ENCODE results near the gene CTSG. TPM values are rescaled to one million over a fixed set of nuclear protein-coding genes. Genes with fewer than 3 reads are reported as not detected.
A peak's percentile ranks its signal among the peaks of the same experiment; 100 is the strongest.
"Not testable (repeated sequence)": the region's sequence is repeated elsewhere in the genome, so short reads cannot be mapped to it uniquely, and the experiment has no call there.

The CTSG gene
- total and polyA plus RNA-seq, 7 experiments from 2014 or later, result 7.6 TPM; not detected in 6

DNA sequence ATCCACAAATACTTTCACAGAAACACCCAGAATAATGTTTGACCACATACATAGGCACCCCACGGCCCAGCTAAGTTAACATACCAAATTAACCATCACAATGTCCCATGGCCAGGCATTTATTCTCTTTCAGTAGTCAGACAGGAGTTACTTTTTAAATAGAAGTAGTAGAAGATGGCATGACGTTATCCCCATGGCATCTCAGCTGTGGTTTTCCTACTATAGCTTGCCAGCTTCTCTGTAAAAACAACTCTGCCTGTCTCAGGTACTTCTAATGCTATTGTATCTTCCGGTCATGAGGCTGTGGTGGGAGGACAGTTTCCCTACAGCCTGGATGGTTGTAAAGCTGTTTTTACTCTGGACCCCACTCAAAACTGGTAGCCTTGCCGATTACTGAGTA lies 19.3 kb downstream of the CTSG start:
- peaks cover 0 to 39% (median 7%) of the 10 kb centered on the region in 11 donors for H3K9me3 Mint-ChIP-seq

DNA sequence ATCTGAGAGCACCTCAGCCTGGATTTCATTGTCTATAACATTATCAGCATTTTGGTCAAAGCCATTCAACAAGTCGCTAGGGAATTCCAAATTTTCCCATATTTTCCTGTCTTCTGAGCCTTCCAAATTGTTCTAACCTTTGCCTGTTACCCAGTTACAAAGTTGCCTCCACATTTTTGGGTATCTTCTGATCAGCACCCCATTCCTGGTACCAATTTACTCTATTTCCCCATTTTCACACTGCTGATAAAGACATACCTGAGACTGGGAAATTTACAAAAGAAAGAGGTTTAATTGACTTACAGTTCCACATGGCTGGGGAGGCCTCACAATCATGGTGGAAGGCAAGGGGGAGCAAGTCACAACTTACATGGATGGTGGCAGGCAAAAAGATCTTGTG lies 27.0 kb downstream of the CTSG start:
- H3K4me3 ChIP-seq (ENCODE audit: low read length); H3K27ac Mint-ChIP-seq; H3K4me1 Mint-ChIP-seq; H3K27me3 ChIP-seq (ENCODE audit: control insufficient read depth in 2 of 2, insufficient read depth in 2 of 2, low read length in 2 of 2); H3K4me3 Mint-ChIP-seq; POLR2A ChIA-PET; ATAC-seq; H3K27ac ChIP-seq (ENCODE audit: low read depth, low read length); DNase-seq; H3K4me1 ChIP-seq (ENCODE audit: control insufficient read depth in 2 of 2, insufficient read depth in 2 of 2, low read length in 2 of 2); intact Hi-C loops (cut with micrococcal nuclease); H3K36me3 ChIP-seq (ENCODE audit: control insufficient read depth in 2 of 3, insufficient read depth in 3 of 3, low read length in 3 of 3); CTCF ChIA-PET: not testable (repeated sequence)
- Mint-ChIP-seq H3K36me3 (peaks cover 0 to 28% (median 12%) of the 10 kb centered on the region in 5 donors), H3K9me3 (peaks cover 13 to 93% (median 41%) of the 10 kb centered on the region in 11 donors), H3K27me3 (peaks cover 5 to 17% (median 8%) of the 10 kb centered on the region in 5 donors)
- peaks cover 0 to 18% (median 0%) of the 10 kb centered on the region in 3 experiments for H3K9me3 ChIP-seq (ENCODE audit: control insufficient read depth in 2 of 3, low read length in 3 of 3)

More for the DNA sequence above, 19.3 kb downstream of the CTSG start:
- Histone ChIP-seq H3K9me3 (ENCODE audit: control insufficient read depth in 2 of 3, low read length in 3 of 3) (no peaks in the 10 kb centered on the region), H3K27me3 (ENCODE audit: control insufficient read depth in 2 of 2, insufficient read depth in 2 of 2, low read length in 2 of 2) (no peaks in the 10 kb centered on the region), H3K36me3 (ENCODE audit: control insufficient read depth in 2 of 3, insufficient read depth in 3 of 3, low read length in 3 of 3) (no peaks in the 10 kb centered on the region), H3K4me3 (ENCODE audit: low read length) (no peak overlapping the region), H3K4me1 (ENCODE audit: control insufficient read depth in 2 of 2, insufficient read depth in 2 of 2, low read length in 2 of 2) (no peaks in the 10 kb centered on the region), H3K27ac (ENCODE audit: low read depth, low read length) (no peak overlapping the region)
- Mint-ChIP-seq H3K36me3 (peaks cover 0 to 15% (median 6%) of the 10 kb centered on the region in 5 donors), H3K4me1 (no peaks in the 10 kb centered on the region), H3K27me3 (peaks cover 6 to 31% (median 21%) of the 10 kb centered on the region in 5 donors), H3K27ac (no peak overlapping the region), H3K4me3 (no peak overlapping the region)
- no peak for ATAC-seq
- intact Hi-C loops (cut with micrococcal nuclease), result no loop called here
- ChIA-PET CTCF (no interaction called here), POLR2A (no interaction called here)
- DNase-seq, result no peak

DNA sequence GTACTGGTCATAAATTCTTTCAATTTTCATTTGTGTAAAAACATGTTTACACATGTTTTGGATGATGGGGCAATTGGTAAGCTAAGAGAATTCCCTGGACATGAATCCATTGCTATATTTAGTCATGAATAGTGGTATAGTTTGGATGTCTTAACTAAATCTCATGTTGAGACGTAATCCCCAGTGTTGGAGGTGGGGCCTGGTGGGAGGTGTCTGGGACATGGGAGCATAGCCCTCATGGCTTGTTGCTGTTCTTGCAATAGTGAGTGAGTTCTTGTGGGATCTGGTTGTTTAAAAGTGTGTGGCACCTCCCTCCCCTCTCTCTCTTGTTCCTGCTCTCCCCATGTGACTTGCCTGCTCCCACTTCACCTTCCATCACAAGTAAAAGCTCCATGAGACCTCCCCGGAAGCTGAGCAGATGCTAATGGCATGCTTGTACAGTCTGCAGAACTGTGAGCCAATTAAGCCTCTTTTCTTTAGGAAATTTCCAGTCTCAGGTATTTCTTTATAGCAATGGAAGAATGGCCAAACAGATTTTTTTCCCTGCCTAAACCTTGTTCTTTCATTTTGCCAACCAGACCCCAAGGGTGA lies 33.6 kb downstream of the CTSG start:
- Histone ChIP-seq H3K36me3 (ENCODE audit: control insufficient read depth in 2 of 3, insufficient read depth in 3 of 3, low read length in 3 of 3) (no peaks in the 10 kb centered on the region), H3K27ac (ENCODE audit: low read depth, low read length) (no peak overlapping the region), H3K4me3 (ENCODE audit: low read length) (no peak overlapping the region), H3K27me3 (ENCODE audit: control insufficient read depth in 2 of 2, insufficient read depth in 2 of 2, low read length in 2 of 2) (no peaks in the 10 kb centered on the region), H3K4me1 (ENCODE audit: control insufficient read depth in 2 of 2, insufficient read depth in 2 of 2, low read length in 2 of 2) (no peaks in the 10 kb centered on the region), H3K9me3 (ENCODE audit: control insufficient read depth in 2 of 3, low read length in 3 of 3) (peaks cover 0 to 3% (median 0%) of the 10 kb centered on the region in 3 experiments)
- no peak overlapping the region for H3K27ac Mint-ChIP-seq
- POLR2A ChIA-PET, result no interaction called here
- H3K9me3 Mint-ChIP-seq, result peaks cover 4 to 71% (median 21%) of the 10 kb centered on the region in 11 donors
- CTCF ChIA-PET, result no interaction called here
- peaks cover 0 to 7% (median 0%) of the 10 kb centered on the region in 5 donors for H3K36me3 Mint-ChIP-seq
- no peaks in the 10 kb centered on the region for H3K4me1 Mint-ChIP-seq
- H3K27me3 Mint-ChIP-seq, result peaks cover 10 to 30% (median 26%) of the 10 kb centered on the region in 5 donors
- intact Hi-C loops (cut with micrococcal nuclease), result no loop called here
- ATAC-seq, result no peak
- H3K4me3 Mint-ChIP-seq, result no peak overlapping the region
- no peak for DNase-seq

DNA sequence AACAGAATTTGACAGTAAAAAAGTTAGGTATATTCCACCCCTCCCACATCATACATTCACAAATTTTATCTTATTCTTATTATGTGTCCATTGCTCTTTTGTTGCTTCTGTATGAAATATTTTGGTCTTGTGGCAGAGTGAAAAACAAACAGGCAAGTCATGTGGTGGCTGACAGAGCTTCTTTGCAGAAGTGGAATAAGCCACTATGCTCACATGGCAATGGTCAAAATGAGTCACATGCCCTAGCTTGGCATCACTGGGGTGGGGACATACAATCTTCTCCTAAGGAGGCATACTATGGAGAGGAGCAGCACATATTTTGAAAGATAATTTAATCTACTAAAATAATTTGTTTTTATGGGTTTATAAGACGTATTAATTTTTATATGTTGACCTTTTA lies 40.3 kb downstream of the CTSG start:
- Mint-ChIP-seq H3K36me3 (no peaks in the 10 kb centered on the region), H3K4me1 (peaks cover 0 to 7% (median 0%) of the 10 kb centered on the region in 7 donors), H3K9me3 (peaks cover 0 to 12% (median 2%) of the 10 kb centered on the region in 11 donors), H3K4me3 (no peak overlapping the region), H3K27ac (no peak overlapping the region), H3K27me3 (peaks cover 7 to 36% (median 19%) of the 10 kb centered on the region in 5 donors)
- no peak overlapping the region for H3K4me3 ChIP-seq (ENCODE audit: low read length)
- H3K9me3 ChIP-seq (ENCODE audit: control insufficient read depth in 2 of 3, low read length in 3 of 3), result no peaks in the 10 kb centered on the region
- CTCF ChIA-PET, result no interaction called here
- no peaks in the 10 kb centered on the region for H3K4me1 ChIP-seq (ENCODE audit: control insufficient read depth in 2 of 2, insufficient read depth in 2 of 2, low read length in 2 of 2)
- H3K27me3 ChIP-seq (ENCODE audit: control insufficient read depth in 2 of 2, insufficient read depth in 2 of 2, low read length in 2 of 2), result peaks cover 0 to 3% of the 10 kb centered on the region in 2 donors
- POLR2A ChIA-PET, result no interaction called here
- H3K36me3 ChIP-seq (ENCODE audit: control insufficient read depth in 2 of 3, insufficient read depth in 3 of 3, low read length in 3 of 3), result no peaks in the 10 kb centered on the region
- no peak overlapping the region for H3K27ac ChIP-seq (ENCODE audit: low read depth, low read length)
- ATAC-seq (peak; percentile 49), DNase-seq (no peak)
- intact Hi-C loops (cut with micrococcal nuclease), result no loop called here

DNA sequence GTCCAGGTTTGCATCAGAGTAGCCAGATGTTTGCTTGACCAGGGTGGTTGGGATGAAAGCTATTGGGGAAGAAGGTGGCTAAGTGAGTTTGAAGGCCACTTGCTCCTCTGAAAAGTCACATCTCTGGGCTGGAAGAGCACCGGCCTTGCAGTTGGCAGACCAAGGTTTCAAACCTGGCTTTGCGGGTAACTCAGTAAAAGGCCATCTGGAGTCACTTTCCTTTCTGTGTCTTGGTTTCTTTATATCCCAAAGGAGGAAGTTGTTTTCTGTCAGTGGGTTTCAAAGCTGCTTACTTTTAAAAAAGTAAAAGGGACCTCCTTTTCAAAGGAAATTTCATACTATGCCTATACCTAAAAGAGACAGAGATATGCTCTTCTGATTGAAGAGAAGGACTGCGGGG lies 41.8 kb downstream of the CTSG start:
- intact Hi-C loops (cut with micrococcal nuclease), result no loop called here
- H3K4me3 Mint-ChIP-seq, result no peak overlapping the region
- ATAC-seq, result no peak
- no peak overlapping the region for H3K27ac ChIP-seq (ENCODE audit: low read depth, low read length)
- POLR2A ChIA-PET, result no interaction called here
- H3K4me1 Mint-ChIP-seq, result peaks cover 0 to 7% (median 0%) of the 10 kb centered on the region in 7 donors
- no peak for DNase-seq
- H3K9me3 ChIP-seq (ENCODE audit: control insufficient read depth in 2 of 3, low read length in 3 of 3), result no peaks in the 10 kb centered on the region
- H3K27me3 ChIP-seq (ENCODE audit: control insufficient read depth in 2 of 2, insufficient read depth in 2 of 2, low read length in 2 of 2), result peaks cover 0 to 3% of the 10 kb centered on the region in 2 donors
- H3K9me3 Mint-ChIP-seq, result peaks cover 0 to 10% (median 2%) of the 10 kb centered on the region in 11 donors
- H3K36me3 Mint-ChIP-seq, result no peaks in the 10 kb centered on the region
- CTCF ChIA-PET, result interaction anchor here (1.1 kb wide), 1 partner anchor 613 kb away, joined by 3 read pairs; no protein-coding TSS in a partner anchor
- peaks cover 5 to 27% (median 16%) of the 10 kb centered on the region in 5 donors for H3K27me3 Mint-ChIP-seq
- H3K27ac Mint-ChIP-seq, result no peak overlapping the region
- no peaks in the 10 kb centered on the region for H3K4me1 ChIP-seq (ENCODE audit: control insufficient read depth in 2 of 2, insufficient read depth in 2 of 2, low read length in 2 of 2)
- no peak overlapping the region for H3K4me3 ChIP-seq (ENCODE audit: low read length)
- H3K36me3 ChIP-seq (ENCODE audit: control insufficient read depth in 2 of 3, insufficient read depth in 3 of 3, low read length in 3 of 3), result no peaks in the 10 kb centered on the region

DNA sequence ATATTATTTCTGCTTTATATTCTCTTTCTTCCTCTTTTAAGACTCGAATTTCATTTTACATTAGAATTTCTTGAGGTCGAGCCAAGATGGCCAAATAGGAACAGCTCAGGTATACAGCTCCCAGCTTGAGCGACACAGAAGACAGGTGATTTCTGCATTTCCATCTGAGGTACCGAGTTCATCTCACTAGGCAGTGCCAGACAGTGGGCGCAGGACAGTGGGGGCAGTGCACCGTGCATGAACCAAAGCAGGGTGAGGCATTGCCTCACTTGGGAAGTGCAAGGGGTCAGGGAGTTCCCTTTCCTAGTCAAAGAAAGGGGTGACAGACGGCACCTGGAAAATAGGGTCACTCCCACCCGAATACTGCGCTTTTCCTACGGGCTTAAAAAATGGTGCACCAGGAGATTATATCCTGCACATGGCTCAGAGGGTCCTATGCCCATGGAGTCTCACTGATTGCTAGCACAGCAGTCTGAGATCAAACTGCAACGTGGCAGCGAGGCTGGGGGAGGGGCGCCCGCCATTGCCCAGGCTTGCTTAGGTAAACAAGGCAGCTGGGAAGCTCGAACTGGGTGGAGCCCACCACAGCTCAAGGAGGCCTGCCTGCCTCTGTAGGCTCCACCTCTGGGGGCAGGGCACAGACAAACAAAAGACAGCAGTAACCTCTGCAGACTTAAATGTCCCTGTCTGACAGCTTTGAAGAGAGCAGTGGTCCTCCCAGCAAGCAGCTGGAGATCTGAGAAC lies 50.0 kb downstream of the CTSG start:
- peaks cover 5 to 29% (median 13%) of the 10 kb centered on the region in 5 donors for H3K27me3 Mint-ChIP-seq
- H3K36me3 ChIP-seq (ENCODE audit: control insufficient read depth in 2 of 3, insufficient read depth in 3 of 3, low read length in 3 of 3); H3K4me3 Mint-ChIP-seq; H3K9me3 Mint-ChIP-seq; H3K4me3 ChIP-seq (ENCODE audit: low read length); DNase-seq; H3K27ac Mint-ChIP-seq; H3K4me1 ChIP-seq (ENCODE audit: control insufficient read depth in 2 of 2, insufficient read depth in 2 of 2, low read length in 2 of 2); H3K4me1 Mint-ChIP-seq; H3K27ac ChIP-seq (ENCODE audit: low read depth, low read length); CTCF ChIA-PET; ATAC-seq; H3K36me3 Mint-ChIP-seq; POLR2A ChIA-PET; H3K27me3 ChIP-seq (ENCODE audit: control insufficient read depth in 2 of 2, insufficient read depth in 2 of 2, low read length in 2 of 2); H3K9me3 ChIP-seq (ENCODE audit: control insufficient read depth in 2 of 3, low read length in 3 of 3); intact Hi-C loops (cut with micrococcal nuclease): not testable (repeated sequence)
